Activated B cell treated with CpG ODN at 0.5 μM for 24 hours (primary cell): ENCODE results near the gene TAC4. TPM values are rescaled to one million over a fixed set of nuclear protein-coding genes. Genes with fewer than 3 reads are reported as not detected.

Experiments used
- ATAC-seq: fragments of 200-7000 bp; cut with Tn5 transposase; one replicate; pipeline ENCODE4 v1.10.0; 2021; ENCODE audit warnings: low read depth, mild to moderate bottlenecking, moderate library complexity
- CTCF ChIA-PET: fragments of 350-600 bp; sonication (Branson Sonifier 250); formaldehyde crosslinking; loops from one replicate; lab custom pipeline; 2021; ENCODE audit warnings: antibody characterized with exemption; lab: Charles Lee
- POLR2A ChIA-PET: fragments of 350-600 bp; sonication (Branson Sonifier 250); formaldehyde crosslinking; loops from one replicate; lab custom pipeline; 2021; ENCODE audit warnings: antibody characterized with exemption; lab: Charles Lee
- DNase-seq: peaks from one replicate; pipeline ENCODE4 v3.0.0; 2022
- H3K27ac Mint-ChIP-seq: one replicate; pipeline ENCODE4 v1.8.0; 2020; ENCODE audit warnings: mixed read lengths
- H3K27me3 Mint-ChIP-seq: one replicate; pipeline ENCODE4 v1.8.0; 2021; ENCODE audit warnings: mixed read lengths
- H3K36me3 Mint-ChIP-seq: one replicate; pipeline ENCODE4 v1.8.0; 2021; ENCODE audit warnings: low read depth, mixed read lengths
- H3K4me1 Mint-ChIP-seq: one replicate; pipeline ENCODE4 v1.8.0; 2021; ENCODE audit warnings: mixed read lengths
- H3K4me3 Mint-ChIP-seq: one replicate; pipeline ENCODE4 v1.8.0; 2020; ENCODE audit warnings: mild to moderate bottlenecking, mixed read lengths
- H3K9me3 Mint-ChIP-seq: one replicate; pipeline ENCODE4 v1.8.0; 2020; ENCODE audit warnings: mixed read lengths
- CTCF ChIP-seq: fragments of 200-600 bp; IDR thresholded peaks from one replicate; pipeline ENCODE4 v1.8.0; 2022; ENCODE audit warnings: antibody characterized with exemption, mild to moderate bottlenecking
- intact Hi-C: fragments of 100-400 bp; cut with micrococcal nuclease; formaldehyde crosslinking; loops from one replicate; pipeline ENCODE4 v1.15.1; 2024
- total RNA-seq: library from RNA; stranded (reverse); gene quantifications from 2 replicates; pipeline ENCODE4 v1.2.3, GENCODE V29; 2022

Gene TAC4
- total RNA-seq, 1 donor from 2014 or later, result not detected

GRCh38 chr17:49819651-49820050 is 28.2 kb downstream of the TAC4 start:
- intact Hi-C loops, result no loop called here
- ChIA-PET CTCF (no interaction called here), POLR2A (interaction anchor here (0.5 to 0.7 kb wide), 2 partner anchors 142 to 509 kb away, joined by 3 to 4 read pairs; no protein-coding TSS in a partner anchor)
- no peak for DNase-seq
- Mint-ChIP-seq H3K36me3 (peaks cover 89% of the 10 kb centered on the region), H3K9me3 (no peaks in the 10 kb centered on the region), H3K4me1 (no peaks in the 10 kb centered on the region), H3K27me3 (no peaks in the 10 kb centered on the region), H3K27ac (no peak overlapping the region), H3K4me3 (no peak overlapping the region)
- TF ChIP-seq CTCF, result no peak
- ATAC-seq, result no peak

- ChIA-PET POLR2A (no interaction called here), CTCF (no interaction called here)
- no peaks in the 10 kb centered on the region for H3K27me3 Mint-ChIP-seq
- no peak for DNase-seq
- no peaks in the 10 kb centered on the region for H3K9me3 Mint-ChIP-seq
- H3K4me3 Mint-ChIP-seq, result no peak overlapping the region
- no peak overlapping the region for H3K27ac Mint-ChIP-seq
- intact Hi-C loops, result no loop called here
- no peaks in the 10 kb centered on the region for H3K4me1 Mint-ChIP-seq
- ATAC-seq, result no peak
- TF ChIP-seq CTCF, result no peak
- H3K36me3 Mint-ChIP-seq, result peaks cover 89% of the 10 kb centered on the region
Observed at GRCh38 chr17:49819138-49819537, 28.7 kb downstream of the TAC4 start.

DNA sequence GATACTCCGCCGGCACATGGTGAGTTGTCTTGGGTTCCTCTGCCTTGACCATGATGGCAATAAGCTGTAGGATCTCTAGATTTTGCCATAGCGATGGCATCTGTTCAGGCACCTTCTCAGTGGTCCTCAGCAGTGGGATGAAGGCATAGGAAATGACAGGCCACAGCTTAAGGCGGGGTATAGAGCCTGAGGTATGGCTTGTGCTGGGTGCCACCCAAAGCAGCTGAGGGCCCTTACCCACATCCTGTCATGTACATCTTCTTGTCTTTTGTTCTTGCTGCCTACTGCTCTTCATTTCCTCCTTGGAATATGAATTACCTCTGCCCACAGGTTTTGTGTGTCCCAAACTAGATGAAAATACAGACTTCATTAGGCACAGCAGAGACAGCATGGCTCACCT is 29.9 kb downstream of the TAC4 start:
- Mint-ChIP-seq H3K4me1 (no peaks in the 10 kb centered on the region), H3K9me3 (no peaks in the 10 kb centered on the region), H3K27ac (no peak overlapping the region), H3K27me3 (no peaks in the 10 kb centered on the region), H3K36me3 (peaks cover 87% of the 10 kb centered on the region), H3K4me3 (no peak overlapping the region)
- POLR2A ChIA-PET, result no interaction called here
- DNase-seq (no peak), ATAC-seq (no peak)
- CTCF ChIA-PET, result no interaction called here
- TF ChIP-seq CTCF, result no peak
- intact Hi-C loops, result no loop called here

GRCh38 chr17:49815761-49816281 is 32.0 kb downstream of the TAC4 start:
- no peak for TF ChIP-seq CTCF
- intact Hi-C loops, result no loop called here
- H3K27ac Mint-ChIP-seq, result no peak overlapping the region
- peaks cover 80% of the 10 kb centered on the region for H3K36me3 Mint-ChIP-seq
- no peaks in the 10 kb centered on the region for H3K27me3 Mint-ChIP-seq
- POLR2A ChIA-PET, result no interaction called here
- DNase-seq (no peak), ATAC-seq (no peak)
- no peak overlapping the region for H3K4me3 Mint-ChIP-seq
- no peaks in the 10 kb centered on the region for H3K4me1 Mint-ChIP-seq
- CTCF ChIA-PET, result interaction anchor here (1.0 kb wide), 1 partner anchor 182 kb away, joined by 3 read pairs; no protein-coding TSS in a partner anchor
- H3K9me3 Mint-ChIP-seq, result no peaks in the 10 kb centered on the region

DNA sequence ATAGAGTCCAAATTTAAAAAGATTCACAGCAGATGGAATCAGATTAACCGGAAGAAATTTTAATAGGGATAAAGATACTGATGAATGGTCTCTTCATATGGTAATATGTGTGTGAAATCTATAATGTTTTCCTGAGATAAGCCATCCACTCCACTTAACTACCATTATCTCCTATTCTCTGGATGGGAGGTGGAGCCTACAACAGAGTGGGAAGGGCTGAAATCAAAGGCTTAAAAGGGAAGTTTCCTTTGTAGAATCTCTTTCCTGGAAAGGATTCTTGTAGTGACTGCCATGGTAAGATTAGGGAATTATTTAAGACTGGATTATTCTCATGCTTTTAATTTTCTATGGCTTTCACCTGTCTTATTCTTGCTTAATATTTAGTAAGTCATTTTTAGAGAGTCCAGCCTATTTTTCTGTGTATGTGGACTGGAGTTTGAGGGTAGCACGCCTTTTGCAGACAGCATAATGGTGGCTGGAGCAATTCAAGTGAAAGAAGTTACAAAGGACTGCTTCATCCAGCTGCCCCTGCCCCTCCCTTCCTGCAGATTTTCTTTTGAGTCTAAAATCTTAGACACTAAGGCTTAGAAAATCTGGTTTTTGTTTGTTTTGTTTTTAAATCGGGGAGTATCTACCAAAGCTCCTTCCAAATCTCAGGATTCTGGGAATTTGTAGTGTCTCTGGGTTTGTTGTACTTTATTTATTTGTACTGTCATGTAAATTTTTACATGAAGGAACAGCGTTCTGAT is 32.9 kb downstream of the TAC4 start:
- ChIA-PET CTCF (no interaction called here), POLR2A (no interaction called here)
- H3K4me3 Mint-ChIP-seq, result no peak overlapping the region
- no peak for DNase-seq
- H3K9me3 Mint-ChIP-seq, result no peaks in the 10 kb centered on the region
- no peaks in the 10 kb centered on the region for H3K4me1 Mint-ChIP-seq
- intact Hi-C loops, result no loop called here
- no peak for TF ChIP-seq CTCF
- no peak overlapping the region for H3K27ac Mint-ChIP-seq
- H3K36me3 Mint-ChIP-seq, result peaks cover 81% of the 10 kb centered on the region
- ATAC-seq, result no peak
- H3K27me3 Mint-ChIP-seq, result no peaks in the 10 kb centered on the region
